OCI-LY3 (cell line): ENCODE data around the gene STK38L.

Experiments
- H2AFZ ChIP-seq: fragments of 200-600, 300-600 bp; shearing (Covaris generic); 2 replicates; pipeline ENCODE4 v1.6.0; 2014; ENCODE audit warnings: antibody characterized with exemption, low read depth, low read length
- H3K27ac ChIP-seq: fragments of 200-600, 300-600 bp; sonication (generic); 2 replicates; pipeline ENCODE4 v1.5.1; 2014; ENCODE audit warnings: mild to moderate bottlenecking, low read length, moderate library complexity, mixed read lengths
- H3K27me3 ChIP-seq: fragments of 200-600, 300-600 bp; sonication (generic); 2 replicates; pipeline ENCODE4 v1.6.1; 2014; ENCODE audit warnings: low read depth, low read length, mixed read lengths
- H3K36me3 ChIP-seq: fragments of 200-600, 300-600 bp; sonication (generic); replicated peaks from 2 replicates; pipeline ENCODE3; 2014; ENCODE audit warnings: low read depth, low read length, mixed read lengths
- H3K4me1 ChIP-seq: fragments of 300-600, 200-600 bp; sonication (generic); 2 replicates; pipeline ENCODE4 v1.6.1; 2014; ENCODE audit warnings: low read length, mixed read lengths
- H3K4me2 ChIP-seq: fragments of 200-600, 300-600 bp; sonication (generic); 2 replicates; pipeline ENCODE4 v1.6.1; 2014; ENCODE audit warnings: low read length, mixed read lengths
- H3K4me3 ChIP-seq: fragments of 300-600, 200-600 bp; sonication (generic); 2 replicates; pipeline ENCODE4 v1.5.1; 2014; ENCODE audit warnings: antibody characterized with exemption, mild to moderate bottlenecking, low read length, moderate library complexity
- H3K79me2 ChIP-seq: fragments of 300-600, 200-600 bp; shearing (Covaris generic); 2 replicates; pipeline ENCODE4 v1.6.1; 2014; ENCODE audit warnings: mild to moderate bottlenecking, low read length, mixed read lengths
- H3K9ac ChIP-seq: fragments of 300-600, 200-600 bp; shearing (Covaris generic); 2 replicates; pipeline ENCODE4 v1.6.0; 2014; ENCODE audit warnings: mild to moderate bottlenecking, low read length, moderate library complexity
- H3K9me3 ChIP-seq: fragments of 200-600, 300-600 bp; shearing (Covaris generic); 2 replicates; pipeline ENCODE4 v1.6.1; 2014; ENCODE audit warnings: low read length, mixed read lengths; ENCODE audit not compliant: insufficient read depth
- H4K20me1 ChIP-seq: fragments of 200-600, 300-600 bp; sonication (generic); 2 replicates; pipeline ENCODE4 v1.6.1; 2016; ENCODE audit warnings: low read length, mixed read lengths; ENCODE audit not compliant: insufficient read depth
- EZH2phosphoT487 ChIP-seq: fragments of 200-600 bp; shearing (Covaris generic); IDR thresholded peaks from 2 replicates; pipeline ENCODE4 v1.6.1; 2018; ENCODE audit warnings: antibody characterized with exemption, mixed run types, low read depth
- TF ChIP-seq, protein P1 (sequence below): fragments of 200-600, 300-600 bp; sonication (generic); IDR thresholded peaks from 2 replicates; pipeline ENCODE4 v1.5.1; 2014; ENCODE audit warnings: antibody characterized with exemption, low read length, low read depth

Gene STK38L

DNA sequence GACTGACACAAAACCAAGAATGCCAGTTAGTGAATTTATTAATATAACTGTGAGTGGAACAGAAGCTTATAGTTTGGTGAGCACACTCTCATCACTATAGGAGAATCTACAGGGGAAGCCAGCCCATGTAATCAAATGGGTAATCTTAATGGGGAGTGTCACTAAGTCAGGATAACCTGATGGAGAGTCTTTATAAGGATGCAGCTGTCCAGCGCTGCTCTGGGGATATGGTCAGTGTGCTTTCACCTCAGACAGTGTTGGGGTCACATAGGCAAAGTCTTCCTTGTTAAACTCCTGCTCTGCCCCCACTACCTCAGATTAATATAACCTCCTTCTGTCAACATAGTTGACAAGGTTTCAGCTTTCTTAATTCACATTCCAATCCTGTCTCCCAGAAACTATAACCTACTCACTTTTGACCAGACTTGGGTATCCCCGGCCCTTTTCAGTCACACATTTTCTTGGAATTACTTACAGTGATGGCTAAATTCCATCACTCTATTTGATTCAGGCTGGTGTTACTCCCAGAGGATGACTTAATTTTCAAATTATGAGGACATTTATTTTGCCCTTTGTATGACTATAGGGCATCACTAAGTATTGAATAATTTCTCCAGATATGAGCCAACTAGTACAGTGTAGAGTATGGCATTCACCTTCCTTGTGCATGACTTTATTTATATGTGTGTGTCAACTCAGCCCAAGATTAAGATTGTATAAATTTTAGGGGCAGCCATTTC lies 13.2 kb downstream of the STK38L start:
- H3K36me3 ChIP-seq = peaks cover 71% of the 10 kb centered on the region
- H3K4me2 ChIP-seq = no peak overlapping the region
- H3K79me2 ChIP-seq = peaks cover 100% of the 10 kb centered on the region
- no peak overlapping the region for H3K4me3 ChIP-seq
- TF ChIP-seq, protein P1, sequence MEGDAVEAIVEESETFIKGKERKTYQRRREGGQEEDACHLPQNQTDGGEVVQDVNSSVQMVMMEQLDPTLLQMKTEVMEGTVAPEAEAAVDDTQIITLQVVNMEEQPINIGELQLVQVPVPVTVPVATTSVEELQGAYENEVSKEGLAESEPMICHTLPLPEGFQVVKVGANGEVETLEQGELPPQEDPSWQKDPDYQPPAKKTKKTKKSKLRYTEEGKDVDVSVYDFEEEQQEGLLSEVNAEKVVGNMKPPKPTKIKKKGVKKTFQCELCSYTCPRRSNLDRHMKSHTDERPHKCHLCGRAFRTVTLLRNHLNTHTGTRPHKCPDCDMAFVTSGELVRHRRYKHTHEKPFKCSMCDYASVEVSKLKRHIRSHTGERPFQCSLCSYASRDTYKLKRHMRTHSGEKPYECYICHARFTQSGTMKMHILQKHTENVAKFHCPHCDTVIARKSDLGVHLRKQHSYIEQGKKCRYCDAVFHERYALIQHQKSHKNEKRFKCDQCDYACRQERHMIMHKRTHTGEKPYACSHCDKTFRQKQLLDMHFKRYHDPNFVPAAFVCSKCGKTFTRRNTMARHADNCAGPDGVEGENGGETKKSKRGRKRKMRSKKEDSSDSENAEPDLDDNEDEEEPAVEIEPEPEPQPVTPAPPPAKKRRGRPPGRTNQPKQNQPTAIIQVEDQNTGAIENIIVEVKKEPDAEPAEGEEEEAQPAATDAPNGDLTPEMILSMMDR = no peak
- TF ChIP-seq EZH2phosphoT487 = no peak
- H3K27me3 ChIP-seq = no peaks in the 10 kb centered on the region
- no peak overlapping the region for H3K9ac ChIP-seq
- peaks cover 56% of the 10 kb centered on the region for H3K4me1 ChIP-seq
- H3K27ac ChIP-seq = no peak overlapping the region
- H2AFZ ChIP-seq = no peak overlapping the region
- H3K9me3 ChIP-seq = no peaks in the 10 kb centered on the region
- peaks cover 99% of the 10 kb centered on the region for H4K20me1 ChIP-seq

DNA sequence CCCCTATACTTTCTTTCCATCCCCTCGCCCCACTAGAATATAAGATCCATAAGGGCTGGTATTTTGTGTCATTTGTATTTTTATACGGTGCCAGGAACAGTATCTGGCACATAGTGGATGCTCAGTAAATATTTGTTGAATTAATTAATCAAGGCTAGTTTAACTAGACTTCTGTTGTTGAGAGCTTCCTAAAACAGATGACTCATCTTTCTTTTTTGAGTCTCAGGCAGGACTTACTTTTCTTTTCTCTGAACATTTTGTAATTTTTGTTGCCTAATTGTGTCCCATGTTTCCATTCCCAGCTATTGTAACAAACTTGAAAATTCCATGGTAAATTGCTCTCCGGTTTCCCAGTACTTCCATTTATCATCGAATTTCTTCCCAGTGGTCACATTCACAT lies 16.7 kb downstream of the STK38L start:
- H3K27ac ChIP-seq = no peak overlapping the region
- TF ChIP-seq, protein P1 = no peak
- TF ChIP-seq EZH2phosphoT487 = no peak
- H4K20me1 ChIP-seq = peaks cover 97% of the 10 kb centered on the region
- no peaks in the 10 kb centered on the region for H3K9me3 ChIP-seq
- no peak overlapping the region for H2AFZ ChIP-seq
- peaks cover 40% of the 10 kb centered on the region for H3K36me3 ChIP-seq
- H3K79me2 ChIP-seq = peaks cover 100% of the 10 kb centered on the region
- peaks cover 24% of the 10 kb centered on the region for H3K4me1 ChIP-seq
- H3K4me3 ChIP-seq = no peak overlapping the region
- no peak overlapping the region for H3K4me2 ChIP-seq
- H3K9ac ChIP-seq = no peak overlapping the region
- H3K27me3 ChIP-seq = no peaks in the 10 kb centered on the region

DNA sequence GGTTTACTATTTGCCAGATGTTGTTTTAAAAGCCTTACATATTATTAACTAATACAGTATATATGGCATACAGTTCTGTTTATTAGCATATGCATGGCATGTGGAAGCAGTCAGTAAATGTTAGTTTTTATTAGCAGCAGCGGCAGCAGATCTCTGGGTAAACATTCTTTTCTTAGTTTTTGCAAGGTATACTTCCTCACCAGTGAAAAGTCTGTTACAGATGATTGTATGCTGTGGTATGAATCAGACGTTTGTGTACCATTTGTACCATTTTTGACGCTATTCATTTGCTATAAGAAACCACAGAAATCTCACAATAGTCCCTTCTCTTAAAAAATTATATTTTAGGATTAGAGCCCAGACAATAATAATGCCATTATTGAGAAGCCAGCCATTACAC lies 17.8 kb downstream of the STK38L start:
- no peak overlapping the region for H3K4me2 ChIP-seq
- peaks cover 34% of the 10 kb centered on the region for H3K36me3 ChIP-seq
- no peak overlapping the region for H3K9ac ChIP-seq
- no peak overlapping the region for H3K4me3 ChIP-seq
- H3K9me3 ChIP-seq = no peaks in the 10 kb centered on the region
- no peak for TF ChIP-seq EZH2phosphoT487
- TF ChIP-seq, protein P1 = no peak
- no peaks in the 10 kb centered on the region for H3K27me3 ChIP-seq
- no peak overlapping the region for H3K27ac ChIP-seq
- peaks cover 24% of the 10 kb centered on the region for H3K4me1 ChIP-seq
- peaks cover 100% of the 10 kb centered on the region for H3K79me2 ChIP-seq
- peaks cover 97% of the 10 kb centered on the region for H4K20me1 ChIP-seq
- H2AFZ ChIP-seq = no peak overlapping the region

DNA sequence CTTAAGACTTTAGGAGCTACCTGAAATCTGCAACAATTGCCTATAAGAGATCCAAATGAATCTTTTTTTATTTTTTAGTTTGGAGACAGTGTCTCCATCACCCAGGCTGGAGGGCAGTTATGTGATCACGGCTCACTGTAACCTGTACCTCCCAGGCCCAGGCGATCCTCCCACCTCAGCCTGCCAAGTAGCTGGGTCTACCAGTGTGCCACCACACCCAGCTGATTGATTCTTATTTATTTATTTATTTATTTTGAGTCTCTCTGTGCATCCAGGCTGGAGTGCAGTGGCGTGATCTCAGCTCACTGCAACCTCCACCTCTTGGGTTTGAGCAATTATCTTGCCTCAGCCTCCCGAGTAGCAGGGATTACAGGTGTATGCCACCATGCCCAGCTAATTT lies 26.1 kb downstream of the STK38L start:
- Histone ChIP-seq H4K20me1 (peaks cover 79% of the 10 kb centered on the region), H3K27ac (no peak overlapping the region), H3K79me2 (peaks cover 90% of the 10 kb centered on the region), H3K27me3 (no peaks in the 10 kb centered on the region), H3K36me3 (peaks cover 42% of the 10 kb centered on the region), H3K9ac (no peak overlapping the region), H3K4me2 (no peak overlapping the region), H2AFZ (no peak overlapping the region), H3K9me3 (no peaks in the 10 kb centered on the region), H3K4me1 (peaks cover 10% of the 10 kb centered on the region; the same call in 1 of the 2 replicates), H3K4me3 (no peak overlapping the region)
- no peak for TF ChIP-seq EZH2phosphoT487
- TF ChIP-seq, protein P1 = no peak
